Endothelial cell of umbilical vein (primary cell): ENCODE data around the gene CDHR1. TPM values are rescaled to one million over a fixed set of nuclear protein-coding genes. Genes with fewer than 3 reads are reported as not detected.

Experiments
- BruUV-seq: library from RNA; stranded (reverse); fragments of 400-500 nt; replicated peaks from 2 replicates; lab custom pipeline; 2021; lab: Mats Ljungman, UMichigan
- CTCF ChIA-PET: fragments of 300-600, 350-600 bp; sonication (Branson Sonifier 250); formaldehyde crosslinking; loops from one replicate; lab custom pipeline; 2021; ENCODE audit warnings: antibody characterized with exemption, inconsistent platforms; lab: Charles Lee
- POLR2A ChIA-PET: fragments of 300-600, 350-600 bp; sonication (Branson Sonifier 250); formaldehyde crosslinking; loops from one replicate; lab custom pipeline; 2021; ENCODE audit warnings: antibody characterized with exemption, inconsistent platforms; lab: Charles Lee
- DNase-seq: peaks from one replicate; pipeline ENCODE4 v3.0.0-alpha.2; 2011; ENCODE audit warnings: low read depth, low spot score
- FAIRE-seq: peaks from 2 replicates; lab custom pipeline; 2011; peaks lifted over from hg19 to GRCh38; lab: Jason Lieb, UNC
- H2AFZ ChIP-seq: 2 replicates; pipeline ENCODE4 v1.6.0; 2012; ENCODE audit warnings: low read depth, low read length, control low read depth, inconsistent platforms
- H3K27ac ChIP-seq: 2 replicates; pipeline ENCODE4 v1.5.1; 2011; ENCODE audit warnings: low read depth, mild to moderate bottlenecking, control low read depth, low read length, moderate library complexity; ENCODE audit not compliant: insufficient read depth
- H3K27me3 ChIP-seq, 2 experiments: 2 replicates each; pipeline versions ENCODE4 v1.6.0 to v1.6.1; 2011; ENCODE audit warnings: low read length in 2 of 2, mixed read lengths in 1 of 2; ENCODE audit not compliant: control insufficient read depth in 2 of 2, insufficient read depth in 2 of 2
- H3K36me3 ChIP-seq, 2 experiments: 2 replicates in 1 of 2; 3 replicates in 1 of 2; pipeline ENCODE4 v1.5.1; 2011; ENCODE audit warnings: low read length in 2 of 2, mild to moderate bottlenecking in 1 of 2, moderate library complexity in 1 of 2; ENCODE audit not compliant: control insufficient read depth in 2 of 2, insufficient read depth in 2 of 2; ENCODE audit errors: extremely low read depth in 1 of 2
- H3K4me1 ChIP-seq: 3 replicates; pipeline ENCODE4 v1.5.1; 2011; ENCODE audit warnings: mild to moderate bottlenecking, low read length; ENCODE audit not compliant: control insufficient read depth, insufficient read depth; ENCODE audit errors: extremely low read depth
- H3K4me2 ChIP-seq: 2 replicates; pipeline ENCODE4 v1.6.1; 2011; ENCODE audit warnings: low read length, control low read depth, mixed read lengths; ENCODE audit not compliant: insufficient read depth
- H3K4me3 ChIP-seq, 3 experiments: fragments of 200-600 bp in 1 of 3; sonication (generic), shearing (Covaris generic) in 1 of 3; replicated peaks in 1 of 3; 2 replicates each; pipeline ENCODE4 v1.5.1; 2011 to 2016; ENCODE audit warnings: control low read depth in 3 of 3, low read length in 3 of 3, mild to moderate bottlenecking in 2 of 3, inconsistent platforms in 1 of 3, low read depth in 1 of 3, moderate library complexity in 1 of 3; ENCODE audit not compliant: insufficient read depth in 1 of 3
- H3K79me2 ChIP-seq: 2 replicates; pipeline ENCODE4 v1.6.0; 2012; ENCODE audit warnings: low read length, inconsistent platforms; ENCODE audit not compliant: control insufficient read depth, insufficient read depth
- H3K9ac ChIP-seq: replicated peaks from 2 replicates; pipeline ENCODE3; 2011; ENCODE audit warnings: low read length, control low read depth; ENCODE audit not compliant: insufficient read depth; ENCODE audit errors: extremely low read depth
- H3K9me1 ChIP-seq: replicated peaks from 3 replicates; pipeline ENCODE4 v1.6.0; 2011; ENCODE audit warnings: mild to moderate bottlenecking, low read length; ENCODE audit not compliant: control insufficient read depth, insufficient read depth; ENCODE audit errors: extremely low read depth
- H3K9me3 ChIP-seq: replicated peaks from 2 replicates; pipeline ENCODE4 v1.5.1; 2012; ENCODE audit warnings: low read length, inconsistent platforms; ENCODE audit not compliant: control insufficient read depth, insufficient read depth
- H4K20me1 ChIP-seq: replicated peaks from 2 replicates; pipeline ENCODE3; 2011; ENCODE audit warnings: mild to moderate bottlenecking, low read length; ENCODE audit not compliant: control insufficient read depth, insufficient read depth; ENCODE audit errors: extremely low read depth
- EZH2 ChIP-seq: IDR thresholded peaks from 2 replicates; pipeline ENCODE4 v1.6.1; 2012; ENCODE audit warnings: borderline replicate concordance, low read depth, mild to moderate bottlenecking, moderate library complexity, low read length, inconsistent platforms; ENCODE audit not compliant: severe bottlenecking
- FOS ChIP-seq: IDR thresholded peaks from 2 replicates; pipeline ENCODE4 v1.6.1; 2011; ENCODE audit warnings: mild to moderate bottlenecking, low read length, moderate library complexity, borderline replicate concordance; ENCODE audit not compliant: insufficient read depth
- GATA2 ChIP-seq: IDR thresholded peaks from 2 replicates; pipeline ENCODE4 v1.7.0; 2011; ENCODE audit warnings: low read depth, mild to moderate bottlenecking, moderate library complexity, mixed read lengths, low read length; ENCODE audit not compliant: insufficient read length, insufficient read depth
- JUN ChIP-seq: IDR thresholded peaks from 2 replicates; pipeline ENCODE4 v1.6.1; 2011; ENCODE audit warnings: borderline replicate concordance, low read depth; ENCODE audit not compliant: insufficient read length, insufficient read depth
- MAX ChIP-seq: IDR thresholded peaks from 2 replicates; pipeline ENCODE4 v1.6.1; 2011; ENCODE audit not compliant: insufficient read depth, insufficient read length
- MYC ChIP-seq: IDR thresholded peaks from one replicate; pipeline ENCODE4 v1.6.1; 2011; ENCODE audit warnings: mild to moderate bottlenecking, low read depth, low read length
- POLR2A ChIP-seq: IDR thresholded peaks from 2 replicates; pipeline ENCODE4 v1.6.1; 2012; ENCODE audit warnings: low read depth, mild to moderate bottlenecking, control low read depth, low read length
- POLR2AphosphoS5 ChIP-seq: IDR thresholded peaks from 2 replicates; pipeline ENCODE4 v1.6.1; 2012; ENCODE audit warnings: low read depth, mild to moderate bottlenecking, control low read depth, low read length, moderate library complexity; ENCODE audit not compliant: insufficient read depth
- dilution Hi-C: fragments of 300-500 bp; cut with MboI; formaldehyde crosslinking; loops from one replicate; pipeline ENCODE4 v1.15.0; 2019; ENCODE audit warnings: low sequenced_read_pairs; ENCODE audit not compliant: extremely low pct_ligation_motif_present
- intact Hi-C: fragments of 100-400 bp; cut with micrococcal nuclease; formaldehyde crosslinking; loops from one replicate; pipeline ENCODE4 v1.10.0; 2022
- polyA plus RNA-seq, 4 experiments: library from polyadenylated mRNA; depleted of rRNA in 3 of 4; stranded (reverse) in 3 of 4; unstranded in 1 of 4; fragments of >200 nt; gene quantifications; 2 replicates each; pipeline versions ENCODE4 v1.2.1 to v1.2.3, GENCODE V29; 2011 to 2012; ENCODE audit warnings: missing spikeins in 1 of 4
- total RNA-seq: library from RNA; stranded (reverse); gene quantifications from 2 replicates; pipeline ENCODE4 v1.2.3, GENCODE V29; 2021
- TF ChIP-seq, protein P1 (sequence below), 2 donors: IDR thresholded peaks; 1 replicate in 1 of 2; 2 replicates in 1 of 2; pipeline ENCODE4 v1.5.1; 2011; ENCODE audit warnings: low read length in 2 of 2, mild to moderate bottlenecking in 2 of 2, moderate library complexity in 2 of 2, control low read depth in 1 of 2, inconsistent platforms in 1 of 2, low read depth in 1 of 2; ENCODE audit not compliant: insufficient read depth in 1 of 2; ENCODE audit errors: extremely low read depth in 1 of 2

Gene CDHR1
- total and polyA plus RNA-seq, 2 donors (not counting 3 experiments of a cell fraction or from before 2014, with no cell fraction given), result 0.11 to 0.53 TPM

GRCh38 chr10:84152769-84153168 lies 41.6 kb upstream of the CDHR1 start:
- DNase-seq, result no peak
- no peak overlapping the region for H3K9ac ChIP-seq
- no peaks in the 10 kb centered on the region for H3K9me3 ChIP-seq
- no peak for FAIRE-seq
- TF ChIP-seq POLR2AphosphoS5 (no peak), EZH2 (no peak)
- no peak overlapping the region for H3K27ac ChIP-seq
- dilution Hi-C loops (no loop called here), intact Hi-C loops (no loop called here)
- ChIA-PET CTCF (interaction anchor here (1.1 kb wide), 1 partner anchor 14 kb away, joined by 3 read pairs; the partner anchor contains the start of gene GHITM), POLR2A (no interaction called here)
- peaks cover 2% of the 10 kb centered on the region for H4K20me1 ChIP-seq
- BruUV-seq, result TSS peak; percentile 62
- no peaks in the 10 kb centered on the region for H3K9me1 ChIP-seq
- H3K4me1 ChIP-seq, result no peaks in the 10 kb centered on the region
- H3K36me3 ChIP-seq, result peaks cover 16 to 33% of the 10 kb centered on the region in 2 experiments
- H3K27me3 ChIP-seq, result no peaks in the 10 kb centered on the region
- H3K4me2 ChIP-seq, result no peak overlapping the region
- H3K79me2 ChIP-seq, result no peaks in the 10 kb centered on the region
- H3K4me3 ChIP-seq, result no peak overlapping the region
- H2AFZ ChIP-seq, result no peak overlapping the region

- intact Hi-C loops, result no loop called here
- POLR2A ChIA-PET, result no interaction called here
- dilution Hi-C loops, result no loop called here
These were observed 38.8 kb upstream of the CDHR1 start for GRCh38 chr10:84155521-84155920.

More at GRCh38 chr10:84155521-84155920, 38.8 kb upstream of the CDHR1 start:
- no peaks in the 10 kb centered on the region for H3K4me1 ChIP-seq
- no peak overlapping the region for H3K9ac ChIP-seq
- H3K9me1 ChIP-seq, result no peaks in the 10 kb centered on the region
- CTCF ChIA-PET, result interaction anchor here (1.1 kb wide), 1 partner anchor 9 kb away, joined by 3 read pairs; no protein-coding TSS in a partner anchor
- H3K9me3 ChIP-seq, result no peaks in the 10 kb centered on the region
- no peak overlapping the region for H2AFZ ChIP-seq
- TF ChIP-seq GATA2 (no peak), POLR2A (no peak), FOS (no peak), POLR2AphosphoS5 (no peak), JUN (no peak), MYC (no peak), MAX (no peak), EZH2 (no peak)
- TF ChIP-seq, protein P1, sequence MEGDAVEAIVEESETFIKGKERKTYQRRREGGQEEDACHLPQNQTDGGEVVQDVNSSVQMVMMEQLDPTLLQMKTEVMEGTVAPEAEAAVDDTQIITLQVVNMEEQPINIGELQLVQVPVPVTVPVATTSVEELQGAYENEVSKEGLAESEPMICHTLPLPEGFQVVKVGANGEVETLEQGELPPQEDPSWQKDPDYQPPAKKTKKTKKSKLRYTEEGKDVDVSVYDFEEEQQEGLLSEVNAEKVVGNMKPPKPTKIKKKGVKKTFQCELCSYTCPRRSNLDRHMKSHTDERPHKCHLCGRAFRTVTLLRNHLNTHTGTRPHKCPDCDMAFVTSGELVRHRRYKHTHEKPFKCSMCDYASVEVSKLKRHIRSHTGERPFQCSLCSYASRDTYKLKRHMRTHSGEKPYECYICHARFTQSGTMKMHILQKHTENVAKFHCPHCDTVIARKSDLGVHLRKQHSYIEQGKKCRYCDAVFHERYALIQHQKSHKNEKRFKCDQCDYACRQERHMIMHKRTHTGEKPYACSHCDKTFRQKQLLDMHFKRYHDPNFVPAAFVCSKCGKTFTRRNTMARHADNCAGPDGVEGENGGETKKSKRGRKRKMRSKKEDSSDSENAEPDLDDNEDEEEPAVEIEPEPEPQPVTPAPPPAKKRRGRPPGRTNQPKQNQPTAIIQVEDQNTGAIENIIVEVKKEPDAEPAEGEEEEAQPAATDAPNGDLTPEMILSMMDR (IDR thresholded peaks at IDR 0.05; ENCODE audit: extremely low read depth in 1 of 2, insufficient read depth in 1 of 2, low read depth in 1 of 2, low read length in 2 of 2), result no peak
- H3K36me3 ChIP-seq, result peaks cover 13 to 14% of the 10 kb centered on the region in 2 experiments
- H3K79me2 ChIP-seq, result no peaks in the 10 kb centered on the region
- DNase-seq, result no peak
- H3K27me3 ChIP-seq, result peaks cover 0 to 2% of the 10 kb centered on the region in 2 experiments
- BruUV-seq, result no TSS peak
- H3K4me3 ChIP-seq, result no peak overlapping the region
- no peak overlapping the region for H3K4me2 ChIP-seq
- H3K27ac ChIP-seq, result no peak overlapping the region
- no peaks in the 10 kb centered on the region for H4K20me1 ChIP-seq
- FAIRE-seq, result no peak
